Esophagus mucosa (tissue), 1 donor: ENCODE results near the gene DERL2. TPM values are rescaled to one million over a fixed set of nuclear protein-coding genes. Genes with fewer than 3 reads are reported as not detected.

Experiments used
- ATAC-seq: fragments of 200-7000 bp; cut with Tn5 transposase; one replicate; pipeline ENCODE4 v1.9.1; 2020
- total RNA-seq: library from RNA; stranded (reverse); gene quantifications from one replicate; pipeline ENCODE4 v1.2.4, GENCODE V29; 2023
- donor health status: DM: yes; HTN: yes; CAD: no.

DERL2 gene
- total RNA-seq: 35.0 TPM

- peak; percentile 30 for ATAC-seq
Measured at GRCh38 chr17:5485270-5486205, at the start of gene DERL2. TSS of gene DERL2 (minus strand) at chr17:5486178. CDS start at chr17:5486161, 17 bp downstream.

GRCh38 chr17:5535436-5535835 lies 49.5 kb upstream of the DERL2 start:
- no peak for ATAC-seq

- no peak for ATAC-seq
Measured at GRCh38 chr17:5533486-5534315, 47.7 kb upstream of the DERL2 start.

GRCh38 chr17:5532581-5532980 lies 46.6 kb upstream of the DERL2 start:
- no peak for ATAC-seq

- ATAC-seq: no peak
Measured at GRCh38 chr17:5531085-5531418, 45.1 kb upstream of the DERL2 start.

- ATAC-seq: no peak
Measured at GRCh38 chr17:5530265-5531084, 44.5 kb upstream of the DERL2 start.

- no peak for ATAC-seq
Measured at GRCh38 chr17:5527601-5528250, 41.7 kb upstream of the DERL2 start.

GRCh38 chr17:5526821-5527598 lies 41.0 kb upstream of the DERL2 start:
- ATAC-seq: peak; percentile 35

- ATAC-seq: no peak
Measured at GRCh38 chr17:5523249-5523648, 37.3 kb upstream of the DERL2 start.

- no peak for ATAC-seq
Measured at GRCh38 chr17:5522476-5522875, 36.5 kb upstream of the DERL2 start.

GRCh38 chr17:5516060-5516792 lies 30.2 kb upstream of the DERL2 start:
- peak; percentile 36 for ATAC-seq

- ATAC-seq: no peak
Measured at GRCh38 chr17:5514976-5515375, 29.0 kb upstream of the DERL2 start.

GRCh38 chr17:5513628-5514027 lies 27.6 kb upstream of the DERL2 start:
- ATAC-seq: no peak

GRCh38 chr17:5511401-5512225 lies 25.6 kb upstream of the DERL2 start:
- no peak for ATAC-seq

- peak; percentile 30 for ATAC-seq
Measured at GRCh38 chr17:5510771-5511170, 24.8 kb upstream of the DERL2 start.

GRCh38 chr17:5509482-5509881 lies 23.5 kb upstream of the DERL2 start:
- ATAC-seq: no peak

GRCh38 chr17:5508810-5509209 lies 22.8 kb upstream of the DERL2 start:
- ATAC-seq: no peak

- ATAC-seq: no peak
Measured at GRCh38 chr17:5506307-5506706, 20.3 kb upstream of the DERL2 start.

- ATAC-seq: no peak
Measured at GRCh38 chr17:5502552-5502951, 16.6 kb upstream of the DERL2 start.

GRCh38 chr17:5501685-5502084 lies 15.7 kb upstream of the DERL2 start:
- no peak for ATAC-seq
